OCI-M1 (cell line): Measurements from ENCODE around the gene UPK3A.

Source experiments
- DNase-seq: peaks from one replicate; lab custom pipeline; 2025; lab: John Stamatoyannopoulos, UW

The UPK3A gene

DNA sequence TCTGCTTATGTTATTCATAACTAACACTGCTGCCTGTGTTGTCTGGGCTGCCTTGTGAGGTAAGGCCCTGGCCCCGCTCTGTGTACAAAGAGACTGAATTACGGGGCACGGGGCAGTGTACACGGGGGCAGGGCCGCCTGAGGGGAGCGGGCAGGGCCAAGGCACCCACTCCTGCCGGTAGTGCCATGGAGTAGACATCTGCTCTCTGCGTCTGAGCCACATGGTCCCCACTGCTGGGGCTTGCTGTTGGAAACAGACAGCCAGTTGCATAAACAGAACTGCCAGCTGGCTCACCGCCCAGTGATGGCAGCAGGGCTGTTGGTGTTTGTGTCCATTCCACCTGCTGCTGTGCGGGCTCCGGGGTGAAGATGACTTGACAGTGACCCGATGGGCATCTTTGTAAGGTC is 44.8 kb downstream of the UPK3A start:
- no peak for DNase-seq

DNA sequence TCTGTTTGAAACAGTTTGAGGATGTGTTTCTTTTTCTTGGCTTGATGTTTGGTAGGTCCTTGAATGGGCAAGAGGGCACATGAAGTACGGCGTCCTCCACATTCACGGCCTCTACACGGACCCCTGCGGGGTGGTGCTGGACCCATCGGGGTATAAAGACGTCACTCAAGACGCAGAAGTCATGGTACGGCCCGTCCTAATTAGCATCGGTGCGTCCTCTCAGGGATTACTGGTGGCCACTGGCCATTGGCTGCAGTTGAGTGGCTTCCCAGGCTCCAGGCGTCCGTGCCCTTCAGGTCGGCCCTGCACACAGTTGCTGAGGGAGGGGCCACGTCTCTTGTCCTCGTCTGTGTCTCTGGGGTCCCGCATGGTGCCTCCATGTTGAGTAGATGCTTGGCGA is 45.8 kb downstream of the UPK3A start:
- DNase-seq: no peak

DNA sequence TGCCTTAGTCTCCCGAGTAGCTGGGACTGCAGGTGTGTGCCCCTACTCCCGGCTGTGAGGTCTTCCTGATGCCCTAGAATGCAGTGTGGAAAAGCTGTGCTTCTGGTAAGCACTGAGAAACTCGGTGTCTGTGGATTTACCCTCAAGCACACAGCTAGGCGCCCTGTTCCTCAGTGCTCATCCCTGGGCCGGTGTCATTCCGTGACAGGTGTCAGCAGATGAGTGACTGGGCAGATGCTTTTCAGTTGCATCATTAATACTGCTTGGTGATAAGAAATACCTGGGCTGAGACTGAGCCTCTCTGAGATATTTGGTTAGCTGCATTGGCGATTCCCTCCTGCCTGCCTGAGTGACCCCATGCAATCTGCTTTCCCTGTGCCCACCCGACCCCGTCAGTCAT is 46.7 kb downstream of the UPK3A start:
- no peak for DNase-seq

DNA sequence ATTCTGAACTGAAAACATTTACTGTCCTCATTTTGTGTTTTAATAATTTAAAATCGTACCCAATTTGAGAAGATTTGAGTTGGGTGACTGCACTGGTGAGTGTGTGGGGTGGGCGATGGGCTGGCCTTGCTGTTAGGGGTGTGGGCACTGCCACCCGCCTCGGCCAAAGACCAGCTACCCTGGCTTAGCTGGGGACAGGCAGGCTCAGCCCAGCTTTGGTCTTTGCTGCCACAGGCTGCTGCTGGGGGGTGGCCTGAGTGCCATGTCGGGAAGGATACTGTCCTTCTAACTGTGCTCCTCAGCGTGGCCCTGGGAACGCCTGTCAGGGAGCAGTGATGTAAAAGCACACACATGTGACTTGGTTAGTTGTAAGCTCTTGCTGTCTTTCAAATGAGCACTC is 47.3 kb downstream of the UPK3A start:
- no peak for DNase-seq

DNA sequence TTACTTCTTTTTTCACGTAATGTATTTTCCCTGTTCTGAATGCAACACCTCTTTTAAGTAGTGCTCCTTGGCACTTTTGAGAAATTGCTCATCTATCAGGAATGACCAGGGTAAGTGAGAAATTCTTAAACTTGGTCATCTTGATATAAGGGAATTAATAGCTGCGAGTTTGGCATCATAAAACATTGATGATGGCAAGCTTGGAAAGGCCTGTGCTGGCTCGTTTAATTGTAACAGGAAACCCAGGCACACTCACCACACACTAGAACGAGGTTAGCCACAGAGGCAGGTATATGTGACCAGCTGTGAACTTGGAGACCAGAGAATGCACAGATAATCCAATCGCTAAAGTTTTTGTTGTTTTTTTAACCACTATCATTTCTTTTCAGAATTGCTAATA is 49.3 kb downstream of the UPK3A start:
- no peak for DNase-seq

DNA sequence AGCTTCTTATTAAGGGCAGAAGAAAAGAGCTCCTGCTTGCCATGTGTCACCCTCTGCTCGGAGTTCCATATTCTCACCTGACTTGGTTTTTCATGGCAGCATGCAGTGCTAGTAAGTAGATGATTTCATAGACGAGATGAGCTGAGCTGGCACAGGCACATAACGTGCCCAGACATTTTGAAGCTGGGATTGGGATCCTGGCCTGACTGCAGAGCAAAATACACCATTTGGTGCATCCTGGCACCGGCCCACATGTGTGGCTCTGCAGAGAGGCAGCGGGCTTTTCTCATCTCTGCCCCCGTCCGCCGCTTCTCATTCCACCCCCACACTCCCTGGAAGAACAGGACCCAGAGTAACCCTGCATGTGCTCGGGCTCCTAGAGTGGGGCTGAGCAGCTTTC is 49.8 kb downstream of the UPK3A start:
- no peak for DNase-seq

DNA sequence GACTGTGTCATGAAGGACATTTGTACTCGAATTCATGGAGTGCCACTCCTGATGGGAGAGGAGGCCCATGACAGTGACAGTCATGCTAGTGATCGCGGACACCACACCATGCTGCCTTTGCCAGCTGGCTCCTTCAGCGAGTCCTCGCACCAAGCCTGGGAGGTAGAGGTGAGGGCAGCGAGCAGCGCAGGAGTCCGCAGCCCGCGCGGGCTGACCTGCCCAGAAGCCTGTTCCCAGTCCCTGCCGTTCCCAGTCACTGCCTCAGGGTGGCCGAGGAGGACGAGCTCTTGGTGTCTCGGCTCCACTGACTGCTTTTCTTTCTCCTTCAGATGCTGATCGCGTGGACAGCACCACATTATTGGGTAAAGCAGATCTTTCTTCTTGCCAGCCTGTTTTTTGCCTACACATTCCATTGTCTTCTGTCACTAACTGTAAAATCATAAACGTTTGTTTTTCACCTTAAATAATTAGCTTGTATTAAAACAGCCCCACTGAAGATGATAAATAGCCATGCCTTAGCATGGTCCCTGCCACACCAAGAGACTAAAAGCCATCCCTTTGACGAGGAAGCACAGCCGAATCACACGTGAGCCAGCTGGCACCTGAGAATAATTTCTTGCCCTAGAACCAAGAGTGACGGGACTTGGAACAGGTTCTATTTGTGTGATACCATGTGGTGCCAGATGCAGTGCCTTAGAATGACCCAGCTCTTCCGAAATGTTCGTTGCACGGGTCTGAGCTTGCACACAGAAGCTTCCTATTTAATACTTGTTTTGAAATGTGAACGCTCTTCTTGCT is 50.5 kb downstream of the UPK3A start:
- DNase-seq: no peak

DNA sequence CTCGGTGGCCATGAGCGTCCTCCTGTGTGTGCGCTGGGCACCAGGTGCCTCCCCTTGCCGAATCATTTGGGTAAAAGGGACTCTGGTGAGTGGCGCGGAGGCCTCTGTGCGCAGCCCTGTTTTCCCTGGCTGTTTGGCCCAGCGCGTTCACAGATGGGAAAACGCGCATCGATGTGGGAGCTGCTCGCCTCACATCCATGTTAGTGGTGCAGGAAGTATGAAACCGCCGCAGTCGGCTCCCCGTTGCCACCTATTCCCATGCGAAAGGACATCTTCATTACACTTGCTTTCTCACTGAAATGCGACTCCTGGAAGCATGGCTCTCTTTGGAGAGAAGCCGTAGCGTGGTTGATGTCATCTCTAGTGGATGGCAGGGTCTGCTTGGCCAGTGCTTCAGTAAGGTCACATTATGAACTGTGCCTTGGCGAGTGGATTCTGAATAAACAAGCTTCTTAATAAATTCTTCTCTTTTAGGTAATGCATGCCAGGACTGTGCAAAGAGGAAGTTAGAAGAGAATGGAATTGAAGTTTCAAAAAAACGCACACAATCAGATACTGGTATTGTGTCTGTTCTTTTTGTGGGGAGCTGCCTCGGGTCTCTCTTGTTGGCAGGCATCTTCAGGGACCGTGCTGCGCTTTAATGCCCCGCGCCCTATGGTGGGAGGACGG is 51.2 kb downstream of the UPK3A start:
- DNase-seq: no peak

DNA sequence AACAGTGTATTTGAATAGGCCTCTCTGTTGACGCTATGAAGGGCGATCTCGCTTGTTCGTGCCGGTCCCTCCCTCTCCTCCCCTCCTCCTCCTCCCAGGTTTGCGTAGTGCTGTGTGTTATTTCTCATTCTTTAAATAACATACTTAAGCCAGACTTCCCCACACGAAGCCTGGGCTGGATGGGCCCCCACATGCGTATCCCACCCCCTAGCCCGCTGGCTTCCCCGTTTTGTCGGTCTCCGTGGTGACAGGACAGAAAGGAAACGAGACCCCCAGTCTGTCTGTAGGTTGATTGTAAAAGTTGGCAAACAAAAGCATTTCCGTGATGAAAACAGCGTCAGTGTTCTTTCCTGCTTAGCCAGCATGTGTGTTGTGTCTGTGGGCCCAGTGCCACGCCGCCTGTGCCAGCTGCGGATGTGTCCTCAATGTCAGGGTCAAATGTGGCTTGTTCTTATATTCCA is 52.3 kb downstream of the UPK3A start:
- DNase-seq: no peak

DNA sequence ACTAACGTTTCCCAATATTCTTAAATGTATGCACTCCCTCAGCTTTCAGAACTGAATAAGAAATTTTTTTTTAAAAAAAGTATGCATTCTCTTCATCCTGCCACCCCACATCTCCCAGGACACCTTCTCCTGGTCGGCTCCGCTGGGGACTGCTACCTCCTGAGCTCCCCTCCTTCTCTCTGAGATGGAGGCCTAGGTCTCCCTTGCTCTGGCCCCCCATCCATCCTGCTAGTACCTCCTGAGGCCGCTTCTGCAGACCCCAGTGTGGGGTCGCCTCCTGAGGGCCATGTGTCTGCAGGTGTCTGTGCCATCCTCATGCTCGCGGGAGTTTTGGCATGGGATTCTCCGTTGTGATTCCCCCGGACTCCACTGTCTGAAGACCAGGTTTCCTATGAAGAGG is 52.8 kb downstream of the UPK3A start:
- no peak for DNase-seq

DNA sequence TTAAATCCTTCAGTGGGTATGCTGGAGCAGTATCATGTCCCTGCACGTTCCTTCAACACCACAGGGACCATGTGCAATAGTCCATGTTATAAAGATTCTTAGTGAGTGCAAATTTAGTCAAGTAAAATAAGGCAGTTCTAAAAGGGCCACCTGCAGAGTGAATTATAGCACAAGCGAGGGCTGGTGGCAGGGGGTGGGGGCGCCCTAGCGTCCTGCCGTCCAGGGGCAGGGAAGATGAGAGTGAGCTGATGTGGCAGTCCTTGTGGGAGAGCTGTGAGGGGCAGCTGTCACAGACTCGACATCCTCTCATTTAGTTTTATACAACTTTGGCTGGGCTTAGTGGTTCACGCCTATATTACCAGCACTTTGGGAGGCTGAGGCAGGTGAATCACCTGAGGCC is 54.0 kb downstream of the UPK3A start:
- no peak for DNase-seq

DNA sequence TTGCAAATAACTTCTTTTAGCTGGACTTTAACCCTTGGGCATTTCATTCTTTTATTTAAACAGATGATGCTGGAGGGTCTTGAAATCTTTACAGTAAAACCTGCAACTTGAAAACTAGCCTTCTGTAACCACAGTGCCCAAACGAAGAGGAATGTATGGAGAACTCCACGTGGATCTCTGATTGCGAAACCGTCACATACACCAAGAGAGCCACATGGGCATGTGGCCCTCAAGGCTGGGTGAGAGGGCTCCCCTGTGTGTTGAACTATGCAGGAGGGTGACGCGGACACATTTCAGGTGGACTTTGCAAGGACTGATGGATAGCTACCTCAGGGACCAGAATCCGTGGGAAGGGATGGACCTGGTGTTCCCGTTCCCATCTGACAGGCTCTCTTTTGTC is 55.6 kb downstream of the UPK3A start:
- DNase-seq: no peak

DNA sequence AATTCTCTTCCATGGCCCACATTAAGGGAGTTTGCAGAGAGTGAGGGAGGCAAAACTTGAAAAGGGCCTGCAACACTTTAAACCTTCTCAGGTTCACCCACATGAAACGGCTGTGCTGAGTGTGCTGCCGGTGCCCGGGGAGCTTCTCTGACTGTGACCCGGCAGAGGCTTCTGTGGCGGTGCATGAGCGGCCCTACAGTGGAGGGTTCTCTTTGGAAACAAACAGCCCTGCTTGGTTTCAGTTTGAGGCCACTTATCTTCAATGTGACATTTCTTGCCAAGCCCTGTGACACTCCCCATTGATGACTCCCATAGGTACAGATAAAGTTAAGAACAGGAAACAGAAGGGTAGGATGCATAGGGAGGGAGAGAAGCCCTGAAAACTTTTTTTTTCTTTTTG is 56.7 kb downstream of the UPK3A start:
- peak; percentile 52 for DNase-seq

DNA sequence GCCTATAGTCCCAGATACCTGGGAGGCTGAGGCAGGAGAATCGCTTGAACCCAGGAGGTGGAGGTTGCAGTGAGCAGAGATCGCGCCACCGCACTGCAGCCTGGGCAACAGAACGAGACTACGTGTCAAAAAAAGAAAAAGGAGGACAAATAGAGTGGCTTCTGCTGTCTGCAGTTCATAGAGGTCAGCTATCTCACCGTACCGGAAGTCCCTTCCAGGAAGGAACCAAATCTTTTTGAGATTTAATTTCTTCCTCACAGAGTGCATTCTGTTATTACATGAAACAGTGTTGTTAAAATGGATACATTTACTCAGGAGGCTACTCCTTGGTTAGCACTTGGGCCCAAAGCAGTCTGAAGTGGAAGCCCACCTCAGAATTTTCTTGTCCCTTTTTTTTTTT is 58.4 kb downstream of the UPK3A start:
- no peak for DNase-seq

DNA sequence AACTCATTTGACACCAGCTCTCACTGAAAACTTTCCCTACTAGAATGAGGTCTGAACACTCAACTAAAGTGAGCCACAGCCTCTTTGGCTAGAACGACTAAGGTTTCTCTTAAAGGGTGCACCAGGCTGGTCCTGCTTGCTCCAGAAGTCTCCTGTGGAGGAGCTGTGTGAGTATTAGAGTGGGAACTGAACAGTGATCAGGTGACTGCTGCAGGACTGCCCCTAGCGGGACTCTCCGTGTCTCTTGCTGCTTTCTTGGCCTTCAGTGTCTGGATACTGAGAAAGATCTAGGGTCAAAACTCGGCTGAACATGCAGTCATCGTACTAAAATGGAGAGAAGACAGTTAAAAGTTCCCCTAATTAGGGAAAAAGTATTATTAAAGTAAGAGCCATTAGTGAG is 59.6 kb downstream of the UPK3A start:
- no peak for DNase-seq
